ENCODE measurements around the gene TRIOBP. TPM values are rescaled to one million over a fixed set of nuclear protein-coding genes. Genes with fewer than 3 reads are reported as not detected.

The TRIOBP gene
- total RNA-seq, 1 experiment from 2014 or later: 92.5 TPM

DNA sequence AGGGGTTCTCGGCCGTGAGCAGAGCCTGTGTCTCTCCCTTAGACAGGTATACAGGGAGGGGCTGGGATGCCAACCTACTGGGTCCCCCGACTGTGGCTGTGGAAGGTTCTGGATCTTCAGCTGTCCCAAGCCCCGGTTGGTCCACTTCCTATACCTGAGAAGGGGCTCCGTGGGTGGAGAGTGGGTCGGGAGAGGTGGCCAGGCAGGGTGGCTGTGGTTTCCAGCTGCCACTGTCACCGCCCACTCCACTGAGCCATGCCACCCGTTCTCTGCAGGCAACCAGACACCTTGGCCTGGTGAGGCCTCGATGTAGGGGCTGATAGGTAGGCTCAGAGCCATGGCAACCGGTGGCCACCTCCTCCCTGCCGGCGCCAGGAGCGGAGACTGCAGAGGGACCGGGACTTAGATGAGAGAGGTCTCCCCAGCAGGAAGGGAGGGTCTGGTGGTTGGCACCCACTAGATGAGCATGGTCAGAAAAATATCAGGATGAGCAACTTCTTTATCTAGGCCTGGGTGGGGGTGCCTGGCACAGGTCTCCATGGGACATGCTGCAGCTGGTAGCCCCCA, 53.8 kb downstream of the TRIOBP start:
- peaks cover 80% of the 10 kb centered on the region for H3K36me3 ChIP-seq
- H3K9me3 ChIP-seq (replicated peaks): no peaks in the 10 kb centered on the region
- no peaks in the 10 kb centered on the region for H3K27me3 ChIP-seq (replicated peaks)
- no peak for DNase-seq (ENCODE audit: low read depth in 1 of 2, low spot score in 2 of 2)
- H3K4me1 ChIP-seq (replicated peaks): peaks cover 71% of the 10 kb centered on the region
- H3K27ac ChIP-seq: 0 out of 2 replicates have a peak overlapping the region, but pooled peaks have one; percentile 55
- no peak overlapping the region for H3K4me3 ChIP-seq

DNA sequence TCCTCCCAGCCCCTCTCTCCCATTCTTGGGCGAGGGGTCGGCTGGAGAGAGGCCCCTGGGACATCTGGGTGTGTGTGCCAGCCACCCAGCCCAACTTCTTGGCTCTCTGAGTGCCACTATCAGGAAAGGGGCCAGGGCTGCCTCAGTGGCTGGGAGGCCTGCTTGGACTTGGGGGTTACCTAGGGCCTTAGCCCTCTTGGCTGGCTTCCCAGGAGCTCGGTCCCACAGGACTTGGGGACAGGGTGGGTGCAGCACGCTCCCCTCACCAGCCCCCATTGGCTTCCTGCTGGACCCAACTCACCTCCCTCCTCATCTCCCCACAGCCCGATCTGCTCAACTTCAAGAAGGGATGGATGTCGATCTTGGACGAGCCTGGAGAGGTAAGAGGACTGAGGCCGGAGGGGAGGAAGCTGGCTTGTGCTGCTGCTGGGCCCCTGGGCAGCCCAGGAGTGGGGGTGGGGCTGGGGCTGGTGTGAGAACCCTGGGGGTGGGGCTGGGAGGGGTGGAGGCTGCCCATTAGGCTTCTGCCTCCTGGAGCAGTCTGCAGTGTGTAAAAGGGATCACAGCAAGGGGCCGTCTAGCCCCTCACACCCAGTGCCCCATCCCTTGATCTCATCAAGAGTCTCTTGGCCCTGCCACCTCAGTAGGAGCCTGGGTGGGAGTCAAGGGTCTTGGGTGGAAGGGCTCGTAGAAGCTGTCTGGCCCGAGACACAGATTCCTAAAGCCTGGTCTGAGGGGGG, 54.8 kb downstream of the TRIOBP start:
- Histone ChIP-seq H3K36me3 (peaks cover 84% of the 10 kb centered on the region), H3K27ac (peak overlapping the region; percentile 55), H3K4me1 (replicated peaks) (peaks cover 67% of the 10 kb centered on the region), H3K27me3 (replicated peaks) (no peaks in the 10 kb centered on the region), H3K4me3 (no peak overlapping the region), H3K9me3 (replicated peaks) (no peaks in the 10 kb centered on the region)
- no peak for DNase-seq (ENCODE audit: low read depth in 1 of 2, low spot score in 2 of 2)

- peaks cover 88% of the 10 kb centered on the region for H3K36me3 ChIP-seq
- no peak overlapping the region for H3K4me3 ChIP-seq
- H3K9me3 ChIP-seq (replicated peaks): no peaks in the 10 kb centered on the region
- H3K27me3 ChIP-seq (replicated peaks): no peaks in the 10 kb centered on the region
- peaks cover 61% of the 10 kb centered on the region for H3K4me1 ChIP-seq (replicated peaks)
- peak; percentile 98 to 100 for DNase-seq (ENCODE audit: low read depth in 1 of 2, low spot score in 2 of 2)
- peak overlapping the region; percentile 76 for H3K27ac ChIP-seq
Observed at GRCh38 chr22:37752189-37753087, 55.6 kb downstream of the TRIOBP start.

DNA sequence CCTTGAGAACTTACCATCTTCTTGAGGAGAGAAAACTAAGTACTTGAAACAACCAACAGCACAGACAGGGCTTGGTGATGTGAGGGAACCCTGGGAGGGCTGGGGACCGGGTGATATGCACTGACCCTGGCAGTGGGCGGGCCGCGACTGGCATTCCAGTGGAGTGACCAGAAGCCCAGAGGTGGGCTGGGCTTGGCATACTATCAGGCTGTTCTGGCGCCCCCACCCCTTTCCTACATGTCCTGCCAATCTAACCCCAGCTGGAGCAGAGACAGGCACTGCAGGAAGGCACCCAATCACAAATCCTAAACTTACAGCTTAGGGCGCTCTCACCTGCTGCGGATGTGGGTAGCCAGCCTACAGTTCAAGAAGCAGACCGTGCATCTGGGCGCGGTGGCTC, 56.9 kb downstream of the TRIOBP start:
- H3K27me3 ChIP-seq (replicated peaks): no peaks in the 10 kb centered on the region
- DNase-seq (ENCODE audit: low read depth in 1 of 2, low spot score in 2 of 2): peak in 1 of 2 experiments; percentile 71
- peaks cover 53% of the 10 kb centered on the region for H3K4me1 ChIP-seq (replicated peaks)
- peak overlapping the region; percentile 76 for H3K27ac ChIP-seq
- no peaks in the 10 kb centered on the region for H3K9me3 ChIP-seq (replicated peaks)
- no peak overlapping the region for H3K4me3 ChIP-seq
- H3K36me3 ChIP-seq: peaks cover 91% of the 10 kb centered on the region

DNA sequence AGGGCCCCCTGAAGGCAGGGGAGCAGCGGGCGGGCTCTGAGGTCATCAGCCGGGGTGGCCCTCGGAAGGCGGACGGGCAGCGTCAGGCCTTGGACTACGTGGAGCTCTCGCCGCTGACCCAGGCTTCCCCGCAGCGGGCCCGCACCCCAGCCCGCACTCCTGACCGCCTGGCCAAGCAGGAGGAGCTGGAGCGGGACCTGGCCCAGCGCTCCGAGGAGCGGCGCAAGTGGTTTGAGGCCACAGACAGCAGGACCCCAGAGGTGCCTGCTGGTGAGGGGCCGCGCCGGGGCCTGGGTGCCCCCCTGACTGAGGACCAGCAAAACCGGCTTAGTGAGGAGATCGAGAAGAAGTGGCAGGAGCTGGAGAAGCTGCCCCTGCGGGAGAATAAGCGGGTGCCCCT, 60.8 kb downstream of the TRIOBP start:
- H3K27me3 ChIP-seq (replicated peaks): no peaks in the 10 kb centered on the region
- no peak for DNase-seq (ENCODE audit: low read depth in 1 of 2, low spot score in 2 of 2)
- H3K36me3 ChIP-seq: peaks cover 93% of the 10 kb centered on the region
- H3K27ac ChIP-seq: no peak overlapping the region
- peaks cover 15% of the 10 kb centered on the region for H3K4me1 ChIP-seq (replicated peaks)
- H3K4me3 ChIP-seq: no peak overlapping the region
- no peaks in the 10 kb centered on the region for H3K9me3 ChIP-seq (replicated peaks)

DNA sequence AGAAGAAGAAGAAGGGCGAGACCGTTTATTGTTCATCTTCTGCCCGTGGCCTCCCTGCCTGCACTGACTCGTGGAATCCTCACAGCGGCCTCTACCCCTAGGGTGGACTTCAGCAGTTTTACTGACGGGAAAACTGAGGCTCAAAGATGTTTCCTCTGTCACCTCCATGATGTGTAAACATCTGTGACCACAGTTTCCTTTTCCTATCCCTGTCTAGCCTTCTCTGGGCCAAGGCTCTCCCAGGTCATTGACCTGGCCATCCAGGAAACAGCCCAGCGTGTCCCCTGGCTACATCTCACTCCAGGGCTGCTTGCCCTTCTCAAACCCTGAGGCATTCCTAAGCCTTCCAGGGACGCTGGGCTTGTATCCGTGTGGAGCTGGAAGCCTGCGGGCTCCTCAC, 61.8 kb downstream of the TRIOBP start:
- Histone ChIP-seq H3K4me3 (no peak overlapping the region), H3K9me3 (replicated peaks) (no peaks in the 10 kb centered on the region), H3K27ac (no peak overlapping the region), H3K36me3 (peaks cover 93% of the 10 kb centered on the region), H3K4me1 (replicated peaks) (peaks cover 4% of the 10 kb centered on the region), H3K27me3 (replicated peaks) (no peaks in the 10 kb centered on the region)
- DNase-seq (ENCODE audit: low read depth in 1 of 2, low spot score in 2 of 2): no peak

DNA sequence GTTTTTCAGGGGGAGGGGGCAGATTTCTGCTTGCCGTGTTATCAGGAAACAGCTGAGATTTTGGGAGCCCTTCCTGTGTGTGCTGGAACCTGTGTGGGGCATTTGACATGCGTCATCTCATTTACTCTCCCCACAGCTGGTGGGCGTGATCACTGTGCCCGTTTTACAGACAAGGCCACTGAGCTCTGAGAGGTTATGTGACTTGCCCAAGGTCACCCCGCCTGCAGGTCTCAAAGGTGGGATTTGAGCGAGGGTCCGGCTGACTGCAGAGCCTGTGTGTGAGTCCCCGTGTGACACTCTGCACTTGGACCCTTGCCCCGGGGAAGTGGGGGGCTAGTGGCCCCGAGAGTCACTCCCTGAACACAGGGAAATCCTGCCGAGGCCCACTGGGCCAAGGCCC, 62.4 kb downstream of the TRIOBP start:
- Histone ChIP-seq H3K27ac (no peak overlapping the region), H3K27me3 (replicated peaks) (no peaks in the 10 kb centered on the region), H3K36me3 (peaks cover 93% of the 10 kb centered on the region), H3K4me1 (replicated peaks) (no peaks in the 10 kb centered on the region), H3K4me3 (no peak overlapping the region), H3K9me3 (replicated peaks) (no peaks in the 10 kb centered on the region)
- DNase-seq (ENCODE audit: low read depth in 1 of 2, low spot score in 2 of 2): no peak

DNA sequence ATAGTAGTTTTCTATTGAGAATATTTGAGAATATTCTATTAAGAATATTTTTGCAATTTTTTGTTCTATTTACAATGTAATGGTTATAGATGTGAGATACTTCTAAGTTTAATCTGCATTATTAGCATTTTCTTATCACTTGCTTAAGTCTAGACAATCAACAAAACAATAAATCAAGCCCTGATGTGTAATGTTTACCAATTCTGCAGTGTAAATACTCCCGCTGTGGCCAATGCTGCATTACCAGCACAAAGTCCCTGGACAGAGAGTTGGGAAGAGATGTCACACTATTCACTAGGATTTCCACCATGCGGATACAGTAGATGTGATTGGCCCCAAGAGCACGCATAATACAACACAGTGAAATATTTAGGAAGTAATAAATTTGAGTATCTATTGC, 63.3 kb downstream of the TRIOBP start:
- Histone ChIP-seq H3K36me3 (peaks cover 93% of the 10 kb centered on the region), H3K9me3 (replicated peaks) (no peaks in the 10 kb centered on the region), H3K4me3 (no peak overlapping the region), H3K4me1 (replicated peaks) (no peaks in the 10 kb centered on the region), H3K27ac (no peak overlapping the region), H3K27me3 (replicated peaks) (no peaks in the 10 kb centered on the region)
- no peak for DNase-seq (ENCODE audit: low read depth in 1 of 2, low spot score in 2 of 2)

DNA sequence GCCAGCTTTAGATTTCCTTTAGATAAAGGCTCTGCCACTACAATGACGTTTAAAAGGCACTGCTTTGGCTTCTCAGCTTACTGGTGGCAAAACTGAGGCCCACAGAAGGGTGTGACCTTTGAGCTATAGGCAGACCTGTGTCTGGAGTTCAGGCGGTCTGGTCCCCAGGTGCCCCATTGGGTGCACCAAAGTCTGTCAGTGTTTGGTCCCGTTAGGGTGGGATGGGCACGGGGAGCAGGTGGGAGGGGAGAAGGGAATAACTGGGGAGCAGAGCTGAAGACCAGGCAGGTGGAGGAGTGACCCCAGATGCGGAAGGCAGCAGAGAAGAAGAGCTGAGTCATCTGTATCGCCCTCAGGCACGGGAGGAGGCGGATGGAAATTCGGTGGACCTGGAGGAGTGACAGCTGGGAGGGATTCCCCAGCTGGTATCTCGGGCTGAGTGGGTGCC, 65.6 kb downstream of the TRIOBP start:
- Histone ChIP-seq H3K27ac (no peak overlapping the region), H3K27me3 (replicated peaks) (no peaks in the 10 kb centered on the region), H3K4me3 (no peak overlapping the region), H3K4me1 (replicated peaks) (no peaks in the 10 kb centered on the region), H3K9me3 (replicated peaks) (no peaks in the 10 kb centered on the region), H3K36me3 (peaks cover 89% of the 10 kb centered on the region)
- DNase-seq (ENCODE audit: low read depth in 1 of 2, low spot score in 2 of 2): no peak

- DNase-seq (ENCODE audit: low read depth in 1 of 2, low spot score in 2 of 2): no peak
- peaks cover 89% of the 10 kb centered on the region for H3K36me3 ChIP-seq
- no peaks in the 10 kb centered on the region for H3K4me1 ChIP-seq (replicated peaks)
- H3K27ac ChIP-seq: no peak overlapping the region
- H3K27me3 ChIP-seq (replicated peaks): no peaks in the 10 kb centered on the region
- no peaks in the 10 kb centered on the region for H3K9me3 ChIP-seq (replicated peaks)
- H3K4me3 ChIP-seq: no peak overlapping the region
Observed at GRCh38 chr22:37763012-37763411, 66.2 kb downstream of the TRIOBP start.

DNA sequence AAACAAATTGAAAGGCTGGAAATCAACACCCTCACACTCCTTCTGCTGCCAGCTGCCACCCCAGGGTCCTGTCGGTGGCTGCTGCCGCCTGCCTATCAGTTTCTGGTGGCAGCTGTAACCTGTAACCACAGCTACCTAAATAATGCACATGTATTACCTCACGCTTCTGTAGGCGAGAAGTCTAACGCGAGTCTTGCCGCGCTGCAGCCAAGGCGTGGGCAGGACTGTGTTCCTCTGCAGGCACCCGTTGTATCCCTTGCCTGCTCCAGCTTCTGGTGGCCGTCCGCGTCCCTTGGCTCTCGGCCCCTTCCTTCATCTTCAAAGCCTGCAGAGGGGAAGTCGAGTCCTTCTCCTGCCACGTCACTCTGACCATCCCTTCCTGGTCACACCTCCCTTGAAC, 66.8 kb downstream of the TRIOBP start:
- H3K9me3 ChIP-seq (replicated peaks): no peaks in the 10 kb centered on the region
- no peak for DNase-seq (ENCODE audit: low read depth in 1 of 2, low spot score in 2 of 2)
- no peaks in the 10 kb centered on the region for H3K4me1 ChIP-seq (replicated peaks)
- no peaks in the 10 kb centered on the region for H3K27me3 ChIP-seq (replicated peaks)
- no peak overlapping the region for H3K4me3 ChIP-seq
- no peak overlapping the region for H3K27ac ChIP-seq
- peaks cover 88% of the 10 kb centered on the region for H3K36me3 ChIP-seq

DNA sequence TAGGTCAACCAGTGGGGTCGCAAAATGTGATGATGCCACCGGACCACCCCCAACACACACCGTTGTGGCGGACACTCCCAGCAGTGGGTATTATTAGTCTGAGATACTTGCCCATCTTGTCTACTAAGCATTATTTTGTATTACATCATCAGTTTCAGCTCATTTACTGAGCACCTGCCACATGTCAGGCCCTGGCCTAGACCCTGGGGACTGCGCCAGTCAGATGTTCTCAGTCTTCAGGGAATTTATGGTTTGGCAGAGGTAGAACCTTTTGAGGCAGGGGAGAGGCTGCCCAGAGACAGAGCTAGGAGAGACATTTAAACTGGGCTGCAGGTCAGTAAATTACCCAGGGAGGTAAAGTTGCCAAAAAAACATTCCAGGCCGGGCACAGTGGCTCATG, 67.8 kb downstream of the TRIOBP start:
- Histone ChIP-seq H3K4me3 (no peak overlapping the region), H3K9me3 (replicated peaks) (no peaks in the 10 kb centered on the region)
- DNase-seq (ENCODE audit: low read depth in 1 of 2, low spot score in 2 of 2): no peak

GRCh38 chr22:37765498-37765897, 68.7 kb downstream of the TRIOBP start:
- Histone ChIP-seq H3K27me3 (replicated peaks) (no peaks in the 10 kb centered on the region), H3K9me3 (replicated peaks) (no peaks in the 10 kb centered on the region), H3K4me1 (replicated peaks) (no peaks in the 10 kb centered on the region), H3K36me3 (peaks cover 86% of the 10 kb centered on the region), H3K4me3 (no peak overlapping the region), H3K27ac (no peak overlapping the region)
- no peak for DNase-seq (ENCODE audit: low read depth in 1 of 2, low spot score in 2 of 2)

More for the DNA sequence above, 67.8 kb downstream of the TRIOBP start:
- no peak overlapping the region for H3K27ac ChIP-seq
- H3K36me3 ChIP-seq: peaks cover 87% of the 10 kb centered on the region
- no peaks in the 10 kb centered on the region for H3K4me1 ChIP-seq (replicated peaks)
- H3K27me3 ChIP-seq (replicated peaks): no peaks in the 10 kb centered on the region
